Upper lobe of left lung (tissue), 4 donors: ENCODE results near the gene COPG2.

Experiments used
- POLR2A ChIP-seq, 4 donors: fragments of 450-650 bp; IDR thresholded peaks; one replicate each; pipeline ENCODE4 v1.5.1; 2016 to 2017; ENCODE audit warnings: antibody characterized with exemption in 4 of 4, mild to moderate bottlenecking in 2 of 4
- POLR2AphosphoS5 ChIP-seq, 2 donors: sonication (generic); formaldehyde crosslinking; IDR thresholded peaks; one replicate each; pipeline ENCODE4 v1.5.1; 2017; ENCODE audit warnings: antibody characterized with exemption in 2 of 2
- TF ChIP-seq, protein P1 (sequence below), 6 experiments: fragments of 450-650 bp in 4 of 6; fragments of 200-600 bp in 2 of 6; sonication (generic) in 2 of 6; IDR thresholded peaks; one replicate each; pipeline ENCODE4 v1.5.1; 2016 to 2019; ENCODE audit warnings: antibody characterized with exemption in 6 of 6

DNA sequence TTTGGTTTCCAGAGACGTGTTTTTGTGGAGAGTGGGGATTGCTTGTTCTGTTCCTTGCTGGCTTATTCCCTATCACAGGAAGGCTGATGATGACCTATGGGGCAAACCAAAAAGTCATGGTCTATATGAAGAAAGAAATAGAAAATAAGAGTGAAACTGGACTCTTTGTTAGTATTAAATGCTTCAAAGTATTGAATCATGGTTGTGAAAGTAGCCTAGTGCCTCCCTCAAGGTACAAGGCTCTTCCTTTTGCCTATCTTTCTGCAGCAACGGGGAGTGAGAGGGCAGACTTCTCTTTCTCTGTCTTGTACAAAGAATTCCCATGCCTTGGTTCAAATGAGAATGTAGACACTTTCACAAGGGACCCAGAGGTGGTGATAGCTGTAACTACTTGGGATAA is 167.6 kb downstream of the COPG2 start:
- TF ChIP-seq, protein P1, sequence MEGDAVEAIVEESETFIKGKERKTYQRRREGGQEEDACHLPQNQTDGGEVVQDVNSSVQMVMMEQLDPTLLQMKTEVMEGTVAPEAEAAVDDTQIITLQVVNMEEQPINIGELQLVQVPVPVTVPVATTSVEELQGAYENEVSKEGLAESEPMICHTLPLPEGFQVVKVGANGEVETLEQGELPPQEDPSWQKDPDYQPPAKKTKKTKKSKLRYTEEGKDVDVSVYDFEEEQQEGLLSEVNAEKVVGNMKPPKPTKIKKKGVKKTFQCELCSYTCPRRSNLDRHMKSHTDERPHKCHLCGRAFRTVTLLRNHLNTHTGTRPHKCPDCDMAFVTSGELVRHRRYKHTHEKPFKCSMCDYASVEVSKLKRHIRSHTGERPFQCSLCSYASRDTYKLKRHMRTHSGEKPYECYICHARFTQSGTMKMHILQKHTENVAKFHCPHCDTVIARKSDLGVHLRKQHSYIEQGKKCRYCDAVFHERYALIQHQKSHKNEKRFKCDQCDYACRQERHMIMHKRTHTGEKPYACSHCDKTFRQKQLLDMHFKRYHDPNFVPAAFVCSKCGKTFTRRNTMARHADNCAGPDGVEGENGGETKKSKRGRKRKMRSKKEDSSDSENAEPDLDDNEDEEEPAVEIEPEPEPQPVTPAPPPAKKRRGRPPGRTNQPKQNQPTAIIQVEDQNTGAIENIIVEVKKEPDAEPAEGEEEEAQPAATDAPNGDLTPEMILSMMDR (IDR thresholded peaks at IDR 0.05) = no peak
- no peak for TF ChIP-seq POLR2A (IDR thresholded peaks at IDR 0.05)
- TF ChIP-seq POLR2AphosphoS5 (IDR thresholded peaks at IDR 0.05) = no peak
